Colonic mucosa (tissue), 4 donors: ENCODE measurements around the gene PIR. TPM values are rescaled to one million over a fixed set of nuclear protein-coding genes. Genes with fewer than 3 reads are reported as not detected.

Experiments used
- DNase-seq: peaks from one replicate; pipeline ENCODE4 v3.0.0-alpha.2; 2020
- H3K27ac ChIP-seq: fragments of 200-600 bp; one replicate; pipeline ENCODE4 v1.8.0; 2021
- H3K27me3 ChIP-seq: fragments of 200-600 bp; one replicate; pipeline ENCODE4 v1.8.0; 2021
- H3K36me3 ChIP-seq: fragments of 200-600 bp; one replicate; pipeline ENCODE4 v1.8.0; 2021
- H3K4me1 ChIP-seq: fragments of 200-600 bp; one replicate; pipeline ENCODE4 v1.8.0; 2021; ENCODE audit warnings: mild to moderate bottlenecking
- H3K4me3 ChIP-seq: fragments of 200-600 bp; one replicate; pipeline ENCODE4 v1.8.0; 2021
- H3K9ac ChIP-seq, 2 donors: one replicate each; pipeline ENCODE4 v1.7.0; 2013; ENCODE audit warnings: control low read depth in 2 of 2, low read depth in 2 of 2, low read length in 2 of 2
- H3K9me3 ChIP-seq: fragments of 200-600 bp; one replicate; pipeline ENCODE4 v1.8.0; 2021
- intact Hi-C: fragments of 100-400 bp; cut with DNase I; formaldehyde crosslinking; loops from one replicate; pipeline ENCODE4 v1.14.1; 2022
- total RNA-seq, 2 donors: library from RNA; stranded (reverse); fragmentation: NEBNext Ultra II Directional in 1 of 2; extraction: Animal tissue kit (Norgen Biotek cat#: 25700) in 1 of 2; gene quantifications; one replicate each; pipeline ENCODE4 v1.2.1, GENCODE V29; 2021
- TF ChIP-seq, protein P1 (sequence below): fragments of 200-600 bp; IDR thresholded peaks from one replicate; pipeline ENCODE4 v1.8.0; 2022; ENCODE audit warnings: antibody characterized with exemption, mild to moderate bottlenecking
- donor health status: healthy.
- donor health status: DM: no; HTN: no; CAD: no.
- donor health status: DM: no; HTN: no; CAD: no.

PIR gene
- total RNA-seq, 2 donors from 2014 or later: 10.3 to 20.6 TPM

DNA sequence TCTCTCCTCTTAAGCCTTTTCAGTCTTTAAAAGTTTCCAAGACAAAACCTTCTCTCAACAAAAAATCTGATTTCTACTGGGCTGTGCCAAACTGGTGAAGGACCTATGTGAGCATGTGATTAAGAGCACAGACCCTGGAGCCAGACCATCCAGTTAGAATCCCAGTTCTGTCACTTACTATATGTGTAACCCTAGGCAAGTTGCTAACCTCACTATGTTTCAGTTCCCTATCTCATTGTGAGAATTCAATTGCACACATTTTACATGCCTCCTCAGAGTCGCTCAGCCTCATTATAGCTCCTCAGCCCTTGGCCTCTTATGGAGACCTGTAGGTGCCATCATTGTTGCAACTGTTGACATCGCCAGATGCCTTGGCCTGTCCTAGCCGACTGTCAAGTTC lies 54.8 kb downstream of the PIR start:
- no peaks in the 10 kb centered on the region for H3K27me3 ChIP-seq
- TF ChIP-seq, protein P1, sequence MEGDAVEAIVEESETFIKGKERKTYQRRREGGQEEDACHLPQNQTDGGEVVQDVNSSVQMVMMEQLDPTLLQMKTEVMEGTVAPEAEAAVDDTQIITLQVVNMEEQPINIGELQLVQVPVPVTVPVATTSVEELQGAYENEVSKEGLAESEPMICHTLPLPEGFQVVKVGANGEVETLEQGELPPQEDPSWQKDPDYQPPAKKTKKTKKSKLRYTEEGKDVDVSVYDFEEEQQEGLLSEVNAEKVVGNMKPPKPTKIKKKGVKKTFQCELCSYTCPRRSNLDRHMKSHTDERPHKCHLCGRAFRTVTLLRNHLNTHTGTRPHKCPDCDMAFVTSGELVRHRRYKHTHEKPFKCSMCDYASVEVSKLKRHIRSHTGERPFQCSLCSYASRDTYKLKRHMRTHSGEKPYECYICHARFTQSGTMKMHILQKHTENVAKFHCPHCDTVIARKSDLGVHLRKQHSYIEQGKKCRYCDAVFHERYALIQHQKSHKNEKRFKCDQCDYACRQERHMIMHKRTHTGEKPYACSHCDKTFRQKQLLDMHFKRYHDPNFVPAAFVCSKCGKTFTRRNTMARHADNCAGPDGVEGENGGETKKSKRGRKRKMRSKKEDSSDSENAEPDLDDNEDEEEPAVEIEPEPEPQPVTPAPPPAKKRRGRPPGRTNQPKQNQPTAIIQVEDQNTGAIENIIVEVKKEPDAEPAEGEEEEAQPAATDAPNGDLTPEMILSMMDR: no peak
- H3K9ac ChIP-seq: no peak overlapping the region
- no peak for DNase-seq
- H3K4me1 ChIP-seq: no peaks in the 10 kb centered on the region
- intact Hi-C loops: no loop called here
- no peaks in the 10 kb centered on the region for H3K9me3 ChIP-seq
- H3K36me3 ChIP-seq: no peaks in the 10 kb centered on the region
- no peak overlapping the region for H3K4me3 ChIP-seq
- no peak overlapping the region for H3K27ac ChIP-seq

DNA sequence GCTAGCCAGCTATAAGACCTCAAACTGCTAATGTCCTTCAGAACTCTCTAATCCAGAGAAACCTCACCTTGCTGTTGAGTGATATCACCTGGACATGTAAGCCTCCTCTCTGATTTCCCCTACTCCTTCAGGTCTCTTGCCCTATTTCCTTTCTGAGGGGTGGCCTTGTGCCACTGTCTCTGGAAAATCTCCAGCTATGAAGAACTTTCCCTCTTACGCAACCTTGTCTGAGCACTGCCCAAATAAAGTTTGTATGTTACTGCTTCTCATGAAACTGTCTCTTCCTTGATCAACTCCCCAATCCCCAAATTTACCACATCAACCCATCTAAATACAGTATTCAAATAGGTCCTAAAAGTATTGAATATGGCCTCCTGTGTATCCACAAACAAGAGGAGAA lies 55.4 kb downstream of the PIR start:
- intact Hi-C loops: no loop called here
- Histone ChIP-seq H3K9ac (no peak overlapping the region), H3K27ac (no peak overlapping the region), H3K36me3 (no peaks in the 10 kb centered on the region), H3K4me1 (no peaks in the 10 kb centered on the region), H3K27me3 (no peaks in the 10 kb centered on the region), H3K9me3 (no peaks in the 10 kb centered on the region), H3K4me3 (no peak overlapping the region)
- TF ChIP-seq, protein P1: no peak
- no peak for DNase-seq

DNA sequence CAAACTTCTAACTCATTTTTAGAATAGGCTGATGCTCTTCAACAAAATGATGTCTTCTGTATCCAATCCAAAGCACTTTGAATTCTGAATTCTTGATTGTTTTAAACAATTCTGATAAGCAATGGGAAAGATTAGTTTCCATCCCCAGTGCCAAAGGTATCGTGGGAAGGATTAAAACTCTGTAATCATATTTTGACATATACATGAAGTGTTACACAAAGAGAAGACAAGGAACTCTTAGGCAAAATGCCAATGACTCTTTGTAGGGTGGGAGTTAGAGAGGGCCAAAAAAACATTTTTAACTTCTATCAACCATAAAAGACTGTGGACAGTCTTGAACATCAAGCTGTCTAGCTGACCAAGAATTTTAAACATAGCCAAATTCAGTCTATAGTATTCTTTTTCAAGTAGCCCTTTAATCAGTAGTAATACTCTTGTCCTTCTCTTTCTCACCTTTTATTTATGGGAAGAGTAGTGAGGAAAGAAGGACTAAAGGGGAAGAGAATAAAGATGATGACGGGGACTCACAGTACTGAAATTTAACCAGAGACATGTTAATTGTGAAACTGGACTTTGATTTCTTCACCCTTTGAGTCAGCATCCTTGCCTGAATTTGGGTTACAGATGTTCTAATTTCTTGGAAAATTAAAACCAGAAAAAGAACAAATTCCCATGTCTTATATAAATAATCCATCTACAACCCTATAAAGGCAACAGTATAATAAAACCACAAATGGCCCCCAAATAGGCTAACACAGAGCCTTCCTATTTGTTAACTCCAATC lies 57.1 kb downstream of the PIR start:
- no peaks in the 10 kb centered on the region for H3K27me3 ChIP-seq
- no peak overlapping the region for H3K9ac ChIP-seq
- no peak overlapping the region for H3K27ac ChIP-seq
- no peaks in the 10 kb centered on the region for H3K36me3 ChIP-seq
- no peaks in the 10 kb centered on the region for H3K4me1 ChIP-seq
- H3K4me3 ChIP-seq: no peak overlapping the region
- DNase-seq: no peak
- TF ChIP-seq, protein P1: no peak
- intact Hi-C loops: no loop called here
- no peaks in the 10 kb centered on the region for H3K9me3 ChIP-seq

DNA sequence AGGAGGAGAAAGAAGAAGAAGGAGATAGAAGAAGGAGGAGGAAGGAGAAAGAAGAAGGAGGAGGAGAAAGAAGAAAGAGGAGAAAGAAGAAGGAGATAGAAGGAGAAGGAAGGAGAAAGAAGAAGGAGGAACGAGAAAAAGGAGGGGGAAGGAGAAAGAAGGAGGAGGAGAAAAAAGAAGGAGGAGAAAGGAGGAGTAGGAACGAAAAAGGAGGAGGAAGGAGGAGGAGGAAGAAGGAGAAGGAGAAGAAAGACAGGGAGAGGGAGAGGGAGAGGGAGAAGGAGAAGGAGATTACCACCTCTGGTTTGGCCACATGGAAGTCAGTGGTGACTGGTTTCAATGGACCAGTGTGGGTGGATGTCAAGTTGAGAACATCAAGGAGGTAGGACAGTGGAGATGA lies 58.9 kb downstream of the PIR start:
- Histone ChIP-seq H3K36me3 (no peaks in the 10 kb centered on the region), H3K27me3 (no peaks in the 10 kb centered on the region), H3K4me3 (no peak overlapping the region), H3K9me3 (no peaks in the 10 kb centered on the region), H3K9ac (no peak overlapping the region), H3K27ac (no peak overlapping the region), H3K4me1 (no peaks in the 10 kb centered on the region)
- TF ChIP-seq, protein P1: no peak
- DNase-seq: no peak
- intact Hi-C loops: no loop called here

DNA sequence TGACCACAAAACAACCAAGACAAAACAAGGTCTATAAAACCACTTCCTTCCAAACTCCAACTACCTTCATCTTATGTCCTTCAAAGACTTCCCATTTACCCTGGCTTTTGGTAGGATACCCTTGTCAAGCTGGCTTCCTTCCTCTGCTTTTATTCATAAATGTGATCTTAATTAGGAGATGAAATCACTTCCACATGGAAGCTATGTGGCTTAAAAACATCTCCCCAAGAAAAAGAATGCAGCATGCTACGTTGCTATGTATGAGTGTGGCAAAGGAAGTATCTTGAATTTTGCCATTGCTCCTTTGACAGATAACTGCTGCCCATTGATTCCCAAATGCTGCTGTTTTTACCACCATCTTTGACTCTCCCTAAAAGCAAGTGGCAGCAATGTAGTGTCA lies 62.5 kb downstream of the PIR start:
- Histone ChIP-seq H3K9me3 (no peaks in the 10 kb centered on the region), H3K27ac (no peak overlapping the region), H3K36me3 (no peaks in the 10 kb centered on the region), H3K27me3 (peaks cover 4% of the 10 kb centered on the region), H3K9ac (no peak overlapping the region), H3K4me1 (no peaks in the 10 kb centered on the region), H3K4me3 (no peak overlapping the region)
- DNase-seq: no peak
- TF ChIP-seq, protein P1: no peak
- intact Hi-C loops: no loop called here
